CD14-positive monocyte (primary cell): ENCODE results near the gene PPP1R3G. TPM values are rescaled to one million over a fixed set of nuclear protein-coding genes. Genes with fewer than 3 reads are reported as not detected.

Source experiments
- DNase-seq, 3 donors: peaks; one replicate each; pipeline ENCODE4 v3.0.0-alpha.2; 2011 to 2022
- H2AFZ ChIP-seq: 2 replicates; pipeline ENCODE4 v1.6.0; 2012; ENCODE audit warnings: mild to moderate bottlenecking, low read depth, low read length, inconsistent platforms; ENCODE audit not compliant: insufficient read depth, poor library complexity, severe bottlenecking
- H3K27ac ChIP-seq, 2 donors: 1 replicate in 1 of 2; 2 replicates in 1 of 2; pipeline ENCODE4 v1.5.1; 2012 to 2013; ENCODE audit warnings: low read length in 2 of 2, control low read depth in 1 of 2, inconsistent platforms in 1 of 2, low read depth in 1 of 2, mild to moderate bottlenecking in 1 of 2
- H3K27me3 ChIP-seq, 2 donors: one replicate each; pipeline versions ENCODE4 v1.6.0 to v1.6.1; 2011 to 2013; ENCODE audit warnings: low read length in 2 of 2; ENCODE audit not compliant: control insufficient read depth in 2 of 2, insufficient read depth in 2 of 2
- H3K36me3 ChIP-seq, 2 donors: replicated peaks in 1 of 2; 1 replicate in 1 of 2; 2 replicates in 1 of 2; pipeline versions ENCODE4 v1.5.1 to v1.6.1; 2012 to 2013; ENCODE audit warnings: low read length in 2 of 2, control low read depth in 1 of 2, inconsistent platforms in 1 of 2, mild to moderate bottlenecking in 1 of 2; ENCODE audit not compliant: insufficient read depth in 2 of 2, control insufficient read depth in 1 of 2
- H3K4me1 ChIP-seq, 2 donors: 1 replicate in 1 of 2; 2 replicates in 1 of 2; pipeline versions ENCODE4 v1.5.1 to v1.6.1; 2012 to 2013; ENCODE audit warnings: low read length in 2 of 2, control low read depth in 1 of 2, inconsistent platforms in 1 of 2, mild to moderate bottlenecking in 1 of 2, moderate library complexity in 1 of 2; ENCODE audit not compliant: insufficient read depth in 2 of 2, control insufficient read depth in 1 of 2
- H3K4me2 ChIP-seq: replicated peaks from 2 replicates; pipeline ENCODE3; 2012; ENCODE audit warnings: low read length, moderate library complexity, mild to moderate bottlenecking; ENCODE audit not compliant: poor library complexity, severe bottlenecking; ENCODE audit errors: extremely low read depth
- H3K4me3 ChIP-seq, 3 experiments: fragments of 200-600 bp in 1 of 3; sonication (generic) in 1 of 3; replicated peaks in 1 of 3; 1 replicate in 2 of 3; 2 replicates in 1 of 3; pipeline ENCODE4 v1.5.1; 2011 to 2013; ENCODE audit warnings: low read length in 3 of 3, mild to moderate bottlenecking in 3 of 3, control low read depth in 2 of 3, low read depth in 2 of 3, inconsistent platforms in 1 of 3, moderate library complexity in 1 of 3
- H3K79me2 ChIP-seq: 2 replicates; pipeline ENCODE4 v1.6.0; 2012; ENCODE audit warnings: mild to moderate bottlenecking, control low read depth, inconsistent platforms, low read length, moderate library complexity; ENCODE audit not compliant: insufficient read depth
- H3K9ac ChIP-seq: 2 replicates; pipeline ENCODE4 v1.6.0; 2017; ENCODE audit warnings: low read length, mild to moderate bottlenecking; ENCODE audit not compliant: insufficient read depth, poor library complexity, severe bottlenecking
- H3K9me3 ChIP-seq, 2 donors: replicated peaks in 1 of 2; 1 replicate in 1 of 2; 2 replicates in 1 of 2; pipeline versions ENCODE4 v1.5.1 to v1.6.1; 2012 to 2013; ENCODE audit warnings: low read length in 2 of 2, control low read depth in 1 of 2; ENCODE audit not compliant: control insufficient read depth in 1 of 2, insufficient read depth in 1 of 2
- H4K20me1 ChIP-seq: 2 replicates; pipeline ENCODE4 v1.6.0; 2012; ENCODE audit warnings: mild to moderate bottlenecking, low read length, control low read depth, moderate library complexity; ENCODE audit not compliant: insufficient read depth
- H3K27ac Mint-ChIP-seq, 7 donors: one replicate each; pipeline ENCODE4 v1.8.0; 2020; ENCODE audit warnings: mild to moderate bottlenecking in 7 of 7, mixed read lengths in 7 of 7, moderate library complexity in 6 of 7, inconsistent platforms in 2 of 7
- H3K27me3 Mint-ChIP-seq, 3 donors: one replicate each; pipeline ENCODE4 v1.8.0; 2021 to 2022; ENCODE audit warnings: low read depth in 3 of 3, mild to moderate bottlenecking in 3 of 3, mixed read lengths in 3 of 3, moderate library complexity in 3 of 3, inconsistent platforms in 1 of 3
- H3K36me3 Mint-ChIP-seq, 2 donors: one replicate each; pipeline ENCODE4 v1.8.0; 2020; ENCODE audit warnings: mixed read lengths in 2 of 2, inconsistent platforms in 1 of 2, mild to moderate bottlenecking in 1 of 2
- H3K4me1 Mint-ChIP-seq: one replicate; pipeline ENCODE4 v1.8.0; 2020; ENCODE audit warnings: mild to moderate bottlenecking, mixed read lengths
- H3K4me3 Mint-ChIP-seq, 2 donors: one replicate each; pipeline ENCODE4 v1.8.0; 2020; ENCODE audit warnings: mild to moderate bottlenecking in 2 of 2, mixed read lengths in 2 of 2, moderate library complexity in 1 of 2
- H3K9me3 Mint-ChIP-seq, 7 donors: one replicate each; pipeline ENCODE4 v1.8.0; 2020 to 2022; ENCODE audit warnings: mixed read lengths in 7 of 7, mild to moderate bottlenecking in 6 of 7, moderate library complexity in 6 of 7, inconsistent platforms in 2 of 7
- WGBS: methylation state at CpG from one replicate; pipeline ENCODE4 v1.1.5; 2013; ENCODE audit warnings: missing lambda C conversion rate; ENCODE audit not compliant: insufficient coverage; 5-methylcytosine and 5-hydroxymethylcytosine counted together
- intact Hi-C, 2 donors: fragments of 100-400 bp; cut with micrococcal nuclease; formaldehyde crosslinking; loops; one replicate each; pipeline versions ENCODE4 v1.15.0 to v1.15.1; 2023
- polyA plus RNA-seq, 3 donors: library from polyadenylated mRNA; depleted of rRNA in 1 of 3; unstranded in 2 of 3; stranded (reverse) in 1 of 3; fragments of 300-500 nt in 2 of 3; fragments of >200 nt in 1 of 3; fragmentation: Illumina TruSeq in 2 of 3; gene quantifications; 1 replicate in 2 of 3; 2 replicates in 1 of 3; pipeline ENCODE4 v1.2.3, GENCODE V29; 2012 to 2021
- TF ChIP-seq, protein P1 (sequence below): fragments of 200-600 bp; IDR thresholded peaks from one replicate; pipeline ENCODE4 v1.8.0; 2022; ENCODE audit warnings: antibody characterized with exemption, mild to moderate bottlenecking

Gene PPP1R3G
- polyA plus RNA-seq, 3 donors, result 0.13 to 0.15 (median 0.13) TPM

DNA sequence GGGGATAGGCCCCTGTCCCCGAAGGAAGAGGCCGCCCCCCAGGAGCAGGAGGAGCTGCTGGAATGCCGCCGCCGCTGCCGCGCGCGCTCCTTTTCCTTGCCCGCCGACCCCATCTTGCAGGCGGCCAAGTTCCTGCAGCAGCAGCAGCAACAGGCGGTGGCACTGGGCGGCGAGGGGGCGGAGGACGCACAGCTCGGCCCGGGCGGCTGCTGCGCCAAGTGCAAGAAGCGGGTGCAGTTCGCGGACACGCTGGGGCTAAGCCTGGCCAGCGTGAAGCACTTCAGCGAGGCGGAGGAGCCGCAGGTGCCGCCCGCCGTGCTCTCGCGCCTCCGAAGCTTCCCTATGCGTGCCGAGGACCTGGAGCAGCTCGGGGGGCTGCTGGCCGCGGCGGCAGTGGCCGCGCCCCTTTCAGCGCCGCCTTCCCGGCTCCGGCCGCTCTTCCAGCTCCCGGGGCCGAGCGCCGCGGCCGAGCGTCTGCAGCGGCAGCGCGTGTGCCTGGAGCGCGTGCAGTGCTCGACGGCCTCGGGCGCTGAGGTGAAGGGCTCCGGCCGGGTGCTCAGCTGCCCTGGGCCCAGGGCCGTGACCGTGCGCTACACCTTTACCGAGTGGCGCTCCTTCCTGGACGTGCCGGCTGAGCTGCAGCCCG is 630 bp downstream of the PPP1R3G start:
- DNase-seq, result peak in 1 of 3 donors; percentile 30
- intact Hi-C loops, result loop anchor here in 1 of 2 donors (10.0 kb wide), 1 partner anchor 179 kb away; the partner anchor contains the start of genes FARS2 and LYRM4
- Histone ChIP-seq H3K4me3 (peak overlapping the region; percentile 40 to 77 (median 56)), H3K27ac (no peak overlapping the region), H3K4me2 (peak overlapping the region; percentile 91), H2AFZ (peak overlapping the region; percentile 91), H3K36me3 (no peaks in the 10 kb centered on the region), H4K20me1 (no peaks in the 10 kb centered on the region), H3K9ac (peak overlapping the region; percentile 59), H3K4me1 (peaks cover 44 to 72% of the 10 kb centered on the region in 2 donors), H3K79me2 (no peaks in the 10 kb centered on the region), H3K9me3 (no peaks in the 10 kb centered on the region), H3K27me3 (peaks cover 5 to 23% of the 10 kb centered on the region in 2 donors)
- TF ChIP-seq, protein P1, sequence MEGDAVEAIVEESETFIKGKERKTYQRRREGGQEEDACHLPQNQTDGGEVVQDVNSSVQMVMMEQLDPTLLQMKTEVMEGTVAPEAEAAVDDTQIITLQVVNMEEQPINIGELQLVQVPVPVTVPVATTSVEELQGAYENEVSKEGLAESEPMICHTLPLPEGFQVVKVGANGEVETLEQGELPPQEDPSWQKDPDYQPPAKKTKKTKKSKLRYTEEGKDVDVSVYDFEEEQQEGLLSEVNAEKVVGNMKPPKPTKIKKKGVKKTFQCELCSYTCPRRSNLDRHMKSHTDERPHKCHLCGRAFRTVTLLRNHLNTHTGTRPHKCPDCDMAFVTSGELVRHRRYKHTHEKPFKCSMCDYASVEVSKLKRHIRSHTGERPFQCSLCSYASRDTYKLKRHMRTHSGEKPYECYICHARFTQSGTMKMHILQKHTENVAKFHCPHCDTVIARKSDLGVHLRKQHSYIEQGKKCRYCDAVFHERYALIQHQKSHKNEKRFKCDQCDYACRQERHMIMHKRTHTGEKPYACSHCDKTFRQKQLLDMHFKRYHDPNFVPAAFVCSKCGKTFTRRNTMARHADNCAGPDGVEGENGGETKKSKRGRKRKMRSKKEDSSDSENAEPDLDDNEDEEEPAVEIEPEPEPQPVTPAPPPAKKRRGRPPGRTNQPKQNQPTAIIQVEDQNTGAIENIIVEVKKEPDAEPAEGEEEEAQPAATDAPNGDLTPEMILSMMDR, result no peak
- peaks cover 53% of the 10 kb centered on the region for H3K4me1 Mint-ChIP-seq
- WGBS, result 1% methylated on average over 74 of the region's 74 CpGs
- H3K27me3 Mint-ChIP-seq, result peaks cover 27 to 54% (median 40%) of the 10 kb centered on the region in 3 donors
- no peak overlapping the region for H3K27ac Mint-ChIP-seq
- H3K9me3 Mint-ChIP-seq, result peaks cover 0 to 6% (median 4%) of the 10 kb centered on the region in 7 donors
- H3K36me3 Mint-ChIP-seq, result peaks cover 3 to 13% of the 10 kb centered on the region in 2 donors
- H3K4me3 Mint-ChIP-seq, result peak overlapping the region; percentile 77 to 89

DNA sequence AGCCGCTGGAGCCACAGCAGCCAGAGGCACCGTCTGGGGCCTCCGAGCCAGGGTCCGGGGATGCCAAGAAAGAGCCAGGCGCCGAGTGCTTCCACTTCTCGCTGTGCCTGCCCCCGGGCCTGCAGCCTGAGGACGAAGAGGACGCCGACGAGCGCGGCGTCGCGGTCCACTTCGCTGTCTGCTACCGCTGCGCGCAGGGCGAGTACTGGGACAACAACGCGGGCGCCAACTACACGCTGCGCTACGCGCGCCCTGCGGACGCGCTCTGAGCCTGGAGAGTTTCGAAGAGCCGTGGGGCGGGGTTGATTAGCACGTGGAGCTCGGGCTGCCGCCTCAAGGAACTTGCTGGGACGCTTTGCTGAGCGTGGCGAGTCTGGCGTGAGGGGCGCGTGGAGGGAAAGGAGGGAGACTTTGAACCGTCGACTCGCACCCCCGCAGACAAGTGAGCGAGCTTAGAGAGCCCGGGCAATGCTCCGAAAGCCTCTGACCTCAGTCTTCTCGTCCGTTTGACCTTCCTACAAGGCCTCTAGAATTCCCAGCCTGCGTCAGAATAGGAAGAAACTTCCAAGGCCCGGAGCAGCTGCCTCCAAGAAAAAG is 1.3 kb downstream of the PPP1R3G start:
- TF ChIP-seq, protein P1, result no peak
- H3K4me3 Mint-ChIP-seq, result peak overlapping the region; percentile 70 to 89
- Histone ChIP-seq H3K27ac (no peak overlapping the region), H3K4me2 (peak overlapping the region; percentile 91), H4K20me1 (no peaks in the 10 kb centered on the region), H3K36me3 (no peaks in the 10 kb centered on the region), H3K9me3 (no peaks in the 10 kb centered on the region), H3K4me1 (peaks cover 44 to 72% of the 10 kb centered on the region in 2 donors), H3K9ac (no peak overlapping the region), H3K79me2 (no peaks in the 10 kb centered on the region), H3K27me3 (peaks cover 5 to 23% of the 10 kb centered on the region in 2 donors), H3K4me3 (peak overlapping the region in 1 of 3 experiments; percentile 77), H2AFZ (peak overlapping the region; percentile 91)
- peaks cover 25 to 54% (median 40%) of the 10 kb centered on the region in 3 donors for H3K27me3 Mint-ChIP-seq
- intact Hi-C loops, result loop anchor here in 1 of 2 donors (10.0 kb wide), 1 partner anchor 178 kb away; the partner anchor contains the start of genes FARS2 and LYRM4
- H3K36me3 Mint-ChIP-seq, result peaks cover 3 to 13% of the 10 kb centered on the region in 2 donors
- H3K4me1 Mint-ChIP-seq, result peaks cover 53% of the 10 kb centered on the region
- H3K9me3 Mint-ChIP-seq, result peaks cover 0 to 6% (median 4%) of the 10 kb centered on the region in 7 donors
- DNase-seq, result peak in 2 of 3 donors; percentile 3 to 21
- WGBS, result 10% methylated on average over 49 of the region's 56 CpGs
- peak overlapping the region in 4 of 7 donors; percentile 9 to 36 (median 23) for H3K27ac Mint-ChIP-seq
